ENCODE measurements around the gene DDX23.
"Not testable (repeated sequence)": the region's sequence is repeated elsewhere in the genome, so short reads cannot be mapped to it uniquely, and the experiment has no call there.

The DDX23 gene

GRCh38 chr12:48851883-48852733 is at the start of gene DDX23:
TSS of gene DDX23 (minus strand) at chr12:48852163. CDS start at chr12:48845782, 6,381 bp downstream.
- peak; percentile 98 for DNase-seq

GRCh38 chr12:48901278-48901677 is 49.3 kb upstream of the DDX23 start:
- DNase-seq = no peak

DNA sequence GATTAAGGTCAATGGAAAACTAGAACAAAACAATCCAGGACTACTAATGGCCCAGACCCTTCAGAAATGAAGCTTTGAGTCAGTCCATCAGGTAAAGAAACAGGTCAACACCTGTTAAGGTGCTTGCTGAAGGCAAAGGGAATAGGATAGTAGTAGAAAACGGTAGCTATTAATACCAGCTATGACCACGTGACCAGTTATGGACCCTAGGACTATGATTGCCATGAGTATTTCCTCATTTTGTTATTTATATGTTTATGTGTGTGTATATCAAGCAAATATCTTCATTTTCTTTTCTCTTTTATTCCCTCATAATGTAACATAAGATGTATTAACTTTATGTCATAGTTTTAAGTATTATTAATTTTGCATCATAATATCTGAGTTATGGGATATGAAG is 47.7 kb upstream of the DDX23 start:
- DNase-seq = no peak

DNA sequence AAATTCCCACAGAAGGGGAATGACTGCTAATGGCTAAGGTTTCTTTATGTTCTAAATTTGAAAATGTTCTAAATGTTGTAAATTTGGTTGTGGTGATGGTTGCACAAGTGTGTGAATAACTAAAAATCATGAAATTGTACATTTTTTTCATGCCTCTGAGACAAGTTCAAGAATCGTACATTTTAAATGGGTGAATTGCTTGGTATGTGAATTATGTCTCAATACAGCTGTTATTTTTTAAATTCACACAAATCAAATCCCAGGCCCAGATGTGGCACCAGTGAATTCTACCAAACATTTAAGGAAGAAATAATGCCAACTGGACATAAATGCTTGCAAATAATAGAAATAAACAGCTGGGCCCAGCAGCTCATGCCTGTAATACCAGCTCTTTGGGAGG is 42.3 kb upstream of the DDX23 start:
- DNase-seq = no peak

DNA sequence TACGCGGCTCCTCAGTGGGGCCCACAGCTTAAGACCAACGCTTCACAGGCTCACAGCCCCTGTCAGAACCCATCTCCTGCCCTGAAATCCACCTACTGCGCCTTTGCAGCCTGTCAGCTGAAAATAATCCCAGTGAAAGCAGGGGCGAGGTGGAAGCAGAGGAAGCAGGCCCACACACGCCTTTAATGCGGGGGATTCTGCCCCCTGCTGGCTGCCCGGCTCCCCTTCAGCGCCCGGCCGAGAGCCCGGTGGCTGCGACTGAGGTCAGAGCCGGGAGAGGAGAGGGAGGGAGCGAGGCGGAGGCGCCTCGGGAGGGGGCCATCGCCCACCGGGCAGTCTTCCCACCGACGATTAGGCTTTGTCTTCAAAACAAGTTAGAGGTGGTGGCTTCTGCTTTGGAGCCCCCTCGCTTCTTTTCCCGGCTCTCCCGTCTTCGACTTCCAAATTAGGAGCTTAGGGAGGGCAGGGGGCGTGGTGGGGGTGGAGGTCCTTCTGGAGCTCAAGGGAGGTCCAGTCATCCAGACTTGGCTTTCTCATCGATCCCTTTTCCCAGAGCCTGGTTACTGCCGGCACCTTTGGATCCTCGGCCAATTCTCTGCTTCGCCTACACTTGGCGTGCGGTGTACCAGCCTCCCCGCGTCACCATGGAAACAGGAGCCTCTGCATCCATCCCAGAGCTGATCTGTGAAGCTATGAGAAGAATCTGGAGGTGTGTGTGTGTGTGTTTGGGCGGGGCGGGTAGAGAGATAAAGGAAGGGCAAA is 38.9 kb upstream of the DDX23 start:
- DNase-seq = peak; percentile 89

- DNase-seq = no peak
These were observed 37.7 kb upstream of the DDX23 start for GRCh38 chr12:48889679-48890078.

- no peak for DNase-seq
These were observed 31.6 kb upstream of the DDX23 start for GRCh38 chr12:48883305-48884161.

- no peak for DNase-seq
These were observed 31.0 kb upstream of the DDX23 start for GRCh38 chr12:48882972-48883304.

DNA sequence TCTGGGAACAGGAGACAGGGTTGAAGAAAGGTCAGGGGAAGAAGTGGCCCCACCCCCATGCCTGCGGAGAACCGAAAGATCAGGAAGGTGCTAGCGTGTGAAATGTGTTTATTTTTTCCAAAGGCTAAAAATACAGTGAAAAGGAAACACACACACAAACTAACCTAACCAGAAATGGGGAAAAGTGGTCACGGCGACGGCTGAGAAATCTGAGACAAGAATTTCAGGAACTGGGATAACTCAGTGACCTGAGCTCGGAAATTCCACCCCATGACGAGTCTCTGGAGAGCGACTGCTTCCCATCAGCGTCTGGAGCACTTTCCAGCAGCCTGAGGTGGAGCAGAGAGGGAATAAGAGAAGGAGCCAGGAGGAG is 30.3 kb upstream of the DDX23 start:
- DNase-seq = peak; percentile 55

DNA sequence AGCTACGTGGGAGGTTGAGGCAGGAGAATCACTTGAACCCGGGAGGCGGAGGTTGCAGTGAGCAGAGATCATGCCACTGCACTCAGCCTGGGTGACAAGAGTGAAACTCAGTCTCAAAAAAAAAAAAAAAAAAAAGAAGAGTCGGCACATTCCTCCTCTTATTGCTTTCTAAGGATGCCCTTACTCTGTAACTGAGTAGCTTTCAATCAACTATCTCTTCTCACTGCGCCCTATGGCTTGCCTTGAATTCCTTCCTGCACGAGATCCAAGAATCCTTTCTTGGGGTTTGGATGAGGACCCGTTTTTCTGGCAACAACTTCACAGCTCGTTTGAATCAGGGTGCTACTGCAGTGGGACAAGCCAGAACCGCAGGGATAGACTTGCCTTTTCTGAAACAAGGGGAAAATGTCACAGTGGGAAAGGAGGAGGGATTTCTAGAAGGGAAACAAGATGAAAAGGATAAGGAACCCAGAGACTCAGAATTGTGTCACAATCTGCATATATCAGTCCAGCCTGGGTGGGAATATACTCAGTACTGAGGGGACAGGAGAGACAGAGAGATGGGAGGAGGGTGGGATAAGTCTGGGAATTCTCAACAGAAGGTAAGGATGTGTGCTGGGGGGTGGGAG is 29.8 kb upstream of the DDX23 start:
- no peak for DNase-seq

GRCh38 chr12:48880647-48881046 is 28.7 kb upstream of the DDX23 start:
- no peak for DNase-seq

- no peak for DNase-seq
These were observed 26.6 kb upstream of the DDX23 start for GRCh38 chr12:48878548-48878947.

DNA sequence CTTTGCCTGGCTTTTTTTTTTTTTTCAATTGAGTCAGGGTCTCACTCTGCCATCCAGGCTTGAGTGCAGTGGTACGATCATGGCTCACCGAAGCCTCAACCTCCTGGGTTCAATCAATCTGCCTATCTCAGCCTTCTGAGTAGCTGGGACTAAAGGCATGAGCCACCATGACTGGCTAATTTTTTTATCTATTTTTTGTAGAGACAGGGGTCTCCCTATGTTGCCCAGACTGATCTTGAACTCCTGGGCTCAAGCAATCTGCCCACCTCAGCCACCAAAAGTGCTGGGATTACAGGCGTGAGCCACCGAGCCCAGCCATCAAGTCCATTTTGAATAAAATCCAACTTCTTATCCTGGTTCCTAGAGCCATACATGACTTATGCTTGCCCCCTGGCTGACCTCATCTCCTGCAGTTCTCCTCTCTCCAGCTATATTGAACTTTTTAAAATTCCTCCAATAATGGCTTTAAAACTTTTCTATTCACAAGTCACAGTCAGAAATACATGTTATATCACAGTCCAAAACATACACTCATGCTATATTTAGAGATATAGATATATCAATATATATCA is 24.1 kb upstream of the DDX23 start:
- no peak for DNase-seq

GRCh38 chr12:48873534-48873933 is 21.6 kb upstream of the DDX23 start:
- not testable (repeated sequence) for DNase-seq

- DNase-seq = no peak
These were observed 21.1 kb upstream of the DDX23 start for GRCh38 chr12:48873096-48873495.

GRCh38 chr12:48869191-48869590 is 17.2 kb upstream of the DDX23 start:
- no peak for DNase-seq

DNA sequence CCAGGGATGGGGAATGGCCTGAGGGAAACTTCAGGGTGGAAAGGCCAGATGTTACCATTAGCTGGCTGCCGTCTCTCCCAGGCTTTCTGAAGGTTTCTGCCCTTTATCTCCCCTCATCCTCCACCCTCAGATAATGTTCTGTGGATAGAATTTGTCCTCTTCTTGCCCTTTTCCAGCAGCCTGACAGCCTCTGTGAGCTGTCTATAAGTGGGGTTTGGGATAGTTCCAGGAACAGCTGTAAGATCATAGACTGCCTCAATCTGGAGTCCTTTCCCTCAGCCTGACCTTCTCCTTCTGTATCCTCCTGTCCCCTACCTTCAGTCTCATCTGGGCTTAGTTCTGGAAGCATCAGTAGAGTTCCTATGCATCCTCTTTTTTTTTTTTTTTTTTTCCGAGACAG is 16.5 kb upstream of the DDX23 start:
- DNase-seq = no peak

GRCh38 chr12:48866052-48866711 is 14.2 kb upstream of the DDX23 start:
- DNase-seq = no peak

- peak; percentile 90 for DNase-seq
These were observed 13.5 kb upstream of the DDX23 start, which contains the start of gene RND1 for GRCh38 chr12:48865281-48866051. TSS of gene RND1 (minus strand) at chr12:48865870. CDS start at chr12:48865767, 103 bp downstream.

DNA sequence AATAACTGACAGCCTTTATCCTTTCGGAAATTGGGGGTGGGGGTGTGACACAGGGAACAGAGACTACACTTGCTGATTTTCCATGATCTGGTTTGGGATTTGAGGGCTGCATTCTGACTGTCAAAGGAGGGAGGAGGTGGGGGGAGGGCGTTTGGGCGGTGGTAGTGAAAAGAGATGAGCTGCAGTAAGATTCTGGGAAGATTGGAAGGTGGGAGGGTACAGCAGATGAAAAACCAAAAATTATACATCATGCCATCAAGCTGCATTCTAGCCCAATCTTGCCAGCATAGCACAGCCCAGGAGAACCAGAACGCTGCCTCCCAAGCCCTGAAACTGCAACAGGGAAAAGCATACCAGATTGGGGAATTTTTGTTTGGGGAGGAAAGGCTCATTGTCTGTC is 11.3 kb upstream of the DDX23 start:
- no peak for DNase-seq

- no peak for DNase-seq
These were observed 10.8 kb upstream of the DDX23 start for GRCh38 chr12:48862760-48863159.

All from left hindlimb (tissue), 1 donor.